IgD-negative memory B cell (primary cell): Measurements from ENCODE around the gene RAB4B. TPM values are rescaled to one million over a fixed set of nuclear protein-coding genes. Genes with fewer than 3 reads are reported as not detected.
"Not testable (repeated sequence)": the region's sequence is repeated elsewhere in the genome, so short reads cannot be mapped to it uniquely, and the experiment has no call there.

Experiments used
- H3K27ac Mint-ChIP-seq, 3 donors: one replicate each; pipeline ENCODE4 v1.8.0; 2020 to 2022; ENCODE audit warnings: mild to moderate bottlenecking in 3 of 3, mixed read lengths in 3 of 3, moderate library complexity in 1 of 3
- H3K27me3 Mint-ChIP-seq: one replicate; pipeline ENCODE4 v1.8.0; 2021; ENCODE audit warnings: mixed read lengths
- H3K36me3 Mint-ChIP-seq: one replicate; pipeline ENCODE4 v1.8.0; 2020; ENCODE audit warnings: mild to moderate bottlenecking, mixed read lengths
- H3K4me1 Mint-ChIP-seq, 3 donors: one replicate each; pipeline ENCODE4 v1.8.0; 2020 to 2022; ENCODE audit warnings: mixed read lengths in 3 of 3, mild to moderate bottlenecking in 1 of 3
- H3K4me3 Mint-ChIP-seq, 4 donors: one replicate each; pipeline ENCODE4 v1.8.0; 2020 to 2022; ENCODE audit warnings: mild to moderate bottlenecking in 4 of 4, mixed read lengths in 4 of 4, moderate library complexity in 3 of 4
- H3K9me3 Mint-ChIP-seq, 3 donors: one replicate each; pipeline ENCODE4 v1.8.0; 2020 to 2021; ENCODE audit warnings: mixed read lengths in 3 of 3, mild to moderate bottlenecking in 1 of 3
- polyA plus RNA-seq: library from polyadenylated mRNA; unstranded; fragments of 300-500 nt; fragmentation: Illumina TruSeq; gene quantifications from one replicate; pipeline ENCODE4 v1.2.3, GENCODE V29; 2021

The RAB4B gene
- polyA plus RNA-seq, 1 donor from 2014 or later: 141 TPM

DNA sequence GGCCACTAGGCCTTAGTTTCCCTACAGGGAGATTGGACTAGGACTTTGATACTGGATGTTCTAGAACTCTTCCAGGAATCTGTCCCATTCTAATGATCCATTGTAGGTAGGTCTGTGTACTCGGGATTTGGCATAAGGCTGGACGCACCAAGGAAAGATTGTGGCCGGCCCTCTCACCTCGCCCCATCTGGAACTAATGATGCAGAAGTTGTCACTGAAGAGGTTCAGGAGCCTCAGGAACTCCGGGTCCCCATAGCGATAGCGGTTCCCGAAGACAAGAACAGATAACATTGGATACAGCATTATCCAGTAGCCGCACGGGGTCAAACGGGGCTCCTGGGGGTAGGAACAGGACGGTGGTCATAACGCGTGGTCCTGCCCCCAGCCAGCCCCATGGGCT is 32.1 kb downstream of the RAB4B start:
- Mint-ChIP-seq H3K27ac (peak overlapping the region in 2 of 3 donors; percentile 88 to 95), H3K9me3 (no peaks in the 10 kb centered on the region)

DNA sequence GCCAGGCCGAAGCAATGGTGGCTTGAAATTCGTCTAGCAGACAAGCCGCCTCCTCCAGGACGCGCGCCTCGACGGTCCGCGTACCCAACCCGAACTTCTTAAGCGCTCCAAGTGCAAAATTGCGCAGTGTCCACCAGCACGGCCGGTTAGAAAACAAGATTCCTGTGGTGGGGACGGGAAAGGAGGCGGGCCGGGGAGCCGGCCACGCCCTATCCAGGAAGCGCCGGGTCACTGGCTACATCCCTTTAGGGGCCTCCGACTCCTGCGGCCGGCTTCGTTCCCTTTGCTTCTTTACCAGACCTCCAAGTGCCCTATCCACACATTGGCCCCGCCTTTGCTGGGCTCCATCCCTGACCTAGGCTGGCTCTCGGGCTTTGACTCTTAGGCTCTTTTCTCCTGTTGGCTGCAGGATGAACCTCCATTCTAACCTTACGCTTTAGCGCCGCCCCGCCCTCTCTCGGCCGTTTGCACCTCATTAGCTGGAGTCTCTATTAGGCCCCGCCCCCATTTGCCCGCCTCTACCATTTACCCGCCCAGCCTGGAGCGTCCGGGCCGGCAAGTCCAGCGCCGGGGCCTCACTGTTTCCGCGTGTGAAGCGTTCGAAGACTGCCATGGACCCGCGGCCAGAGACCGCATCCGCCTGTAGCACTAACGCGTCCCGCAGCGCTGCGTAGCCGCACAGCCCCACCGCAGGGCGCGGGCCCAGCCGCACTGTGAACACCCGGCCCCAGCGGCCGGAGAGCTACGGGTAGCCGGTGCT is 32.8 kb downstream of the RAB4B start:
- H3K36me3 Mint-ChIP-seq, H3K9me3 Mint-ChIP-seq, H3K27me3 Mint-ChIP-seq: not testable (repeated sequence)
- peak overlapping the region; percentile 88 to 99 (median 97) for H3K4me3 Mint-ChIP-seq
- H3K27ac Mint-ChIP-seq: peak overlapping the region; percentile 53 to 95 (median 82)
- peaks cover 26 to 36% (median 32%) of the 10 kb centered on the region in 3 donors for H3K4me1 Mint-ChIP-seq

More for the DNA sequence above, 32.1 kb downstream of the RAB4B start:
- H3K4me1 Mint-ChIP-seq: peaks cover 26 to 38% (median 37%) of the 10 kb centered on the region in 3 donors
- H3K36me3 Mint-ChIP-seq: peaks cover 3% of the 10 kb centered on the region
- H3K27me3 Mint-ChIP-seq: peaks cover 2% of the 10 kb centered on the region
- peak overlapping the region; percentile 41 to 97 (median 72) for H3K4me3 Mint-ChIP-seq

DNA sequence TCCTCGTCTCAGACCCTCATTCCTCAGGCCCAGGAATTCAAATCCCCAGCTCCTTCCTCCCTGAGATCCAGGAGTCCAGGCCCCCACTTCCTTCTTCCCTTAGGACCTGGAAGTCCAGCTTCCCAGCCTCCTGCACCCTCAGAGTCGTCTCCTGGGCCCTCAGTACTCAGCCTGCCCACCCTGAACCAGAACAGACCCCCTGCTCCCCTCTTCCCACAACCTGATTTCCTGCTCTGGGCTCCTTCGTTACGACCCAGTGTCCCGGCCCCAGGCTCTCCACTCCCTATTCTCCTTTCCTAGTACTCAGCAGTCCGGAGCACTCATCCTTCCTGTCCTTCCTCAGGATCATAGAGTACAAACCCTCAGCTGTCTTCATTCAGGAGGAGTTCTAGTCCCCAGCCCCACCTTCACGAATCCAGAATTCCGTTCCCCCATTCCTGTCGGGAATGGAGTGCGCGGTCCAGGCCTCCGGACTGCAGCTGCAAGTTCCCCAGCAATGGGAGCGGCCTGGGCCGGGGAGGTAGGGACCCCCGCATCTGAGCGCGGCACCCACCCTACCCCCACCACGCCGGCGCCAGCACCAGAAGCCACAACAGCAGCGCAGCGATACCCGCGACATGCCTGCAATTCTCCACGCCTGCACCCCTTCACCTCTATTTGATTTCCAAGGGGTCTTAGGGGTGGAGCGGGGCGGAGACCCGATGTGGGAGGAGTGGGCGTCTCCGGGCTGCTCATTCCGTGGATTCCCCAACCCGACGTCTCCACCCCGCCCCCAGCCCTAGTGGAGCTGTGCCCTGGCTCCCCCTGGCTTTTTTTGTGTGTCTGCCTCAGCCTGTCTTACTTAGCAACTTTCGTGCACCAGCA is 33.7 kb downstream of the RAB4B start:
- H3K36me3 Mint-ChIP-seq: peaks cover 3% of the 10 kb centered on the region
- peak overlapping the region; percentile 88 to 99 (median 97) for H3K4me3 Mint-ChIP-seq
- H3K9me3 Mint-ChIP-seq: no peaks in the 10 kb centered on the region
- peaks cover 24 to 32% (median 27%) of the 10 kb centered on the region in 3 donors for H3K4me1 Mint-ChIP-seq
- H3K27me3 Mint-ChIP-seq: peaks cover 2% of the 10 kb centered on the region
- peak overlapping the region; percentile 86 to 95 (median 86) for H3K27ac Mint-ChIP-seq

DNA sequence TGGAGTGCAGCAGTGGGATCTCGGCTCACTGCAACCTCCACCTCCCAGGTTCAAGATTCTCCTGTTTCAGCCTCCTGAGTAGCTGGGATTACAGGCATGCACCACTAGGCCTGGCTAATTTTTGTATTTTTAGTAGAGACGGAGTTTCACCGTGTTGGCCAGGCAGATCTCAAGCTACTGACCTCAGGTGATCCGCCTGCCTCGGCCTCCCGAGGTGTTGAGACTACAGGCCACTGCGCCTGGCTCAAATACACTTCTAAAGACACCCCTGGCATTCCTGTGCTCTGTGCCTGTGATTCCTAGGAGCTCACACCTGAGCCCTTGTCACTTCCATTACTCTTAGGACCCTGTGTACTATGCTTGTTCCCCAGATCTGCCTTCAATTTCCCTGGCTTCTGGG is 34.5 kb downstream of the RAB4B start:
- H3K27me3 Mint-ChIP-seq, H3K9me3 Mint-ChIP-seq, H3K36me3 Mint-ChIP-seq: not testable (repeated sequence)
- Mint-ChIP-seq H3K27ac (peak overlapping the region in 2 of 3 donors; percentile 86 to 95), H3K4me1 (peaks cover 18 to 26% (median 20%) of the 10 kb centered on the region in 3 donors), H3K4me3 (peak overlapping the region; percentile 88 to 99 (median 97))

DNA sequence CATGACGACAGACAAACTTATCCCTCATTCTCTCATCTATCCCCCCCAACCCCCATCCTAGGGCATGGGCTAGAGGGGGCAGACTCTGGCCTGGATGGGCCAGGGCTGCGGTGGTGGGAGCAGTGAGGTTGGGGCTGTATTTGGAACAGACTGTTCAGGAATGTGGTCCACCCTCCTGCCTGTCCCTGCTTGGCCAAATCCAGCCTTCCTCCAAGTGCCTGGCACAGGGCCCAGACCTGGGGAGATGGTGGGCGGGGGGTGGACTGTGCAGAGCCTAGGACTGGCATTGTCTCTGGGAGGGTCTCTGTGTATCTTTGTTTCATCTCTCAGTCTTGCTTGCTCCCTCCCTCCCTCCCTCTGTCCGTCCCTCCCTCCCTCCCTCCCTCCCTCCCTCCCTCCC is 35.1 kb downstream of the RAB4B start:
- H3K4me1 Mint-ChIP-seq: peaks cover 16 to 25% (median 19%) of the 10 kb centered on the region in 3 donors

DNA sequence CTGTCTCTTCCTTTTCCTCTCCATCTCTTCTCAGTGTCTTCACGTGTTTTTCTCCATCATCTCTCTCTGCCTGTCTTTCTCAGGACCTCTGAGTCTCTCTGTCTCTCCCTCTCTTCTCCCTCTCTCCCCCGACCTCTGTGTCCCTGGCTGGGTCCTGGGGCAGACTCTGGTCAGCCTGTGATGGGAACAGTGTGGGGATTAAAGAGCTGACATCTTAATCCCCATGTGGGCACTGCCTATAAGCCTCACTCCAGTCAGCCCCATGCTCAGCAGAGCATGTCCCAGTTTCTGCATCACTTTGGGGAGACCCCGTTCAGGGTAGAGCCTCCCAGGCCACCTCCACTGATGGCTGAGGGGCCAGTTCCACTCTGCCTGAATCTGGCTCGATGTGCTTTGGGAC is 37.2 kb downstream of the RAB4B start:
- Mint-ChIP-seq H3K4me3 (no peak overlapping the region), H3K9me3 (no peaks in the 10 kb centered on the region), H3K27me3 (peaks cover 2% of the 10 kb centered on the region), H3K36me3 (peaks cover 3% of the 10 kb centered on the region), H3K4me1 (peaks cover 31 to 39% (median 33%) of the 10 kb centered on the region in 3 donors), H3K27ac (peak overlapping the region in 1 of 3 donors; percentile 10)

More for the DNA sequence above, 35.1 kb downstream of the RAB4B start:
- Mint-ChIP-seq H3K4me3 (peak overlapping the region in 2 of 4 donors; percentile 97), H3K27me3 (peaks cover 2% of the 10 kb centered on the region), H3K36me3 (peaks cover 3% of the 10 kb centered on the region), H3K27ac (peak overlapping the region in 2 of 3 donors; percentile 35 to 95), H3K9me3 (no peaks in the 10 kb centered on the region)

DNA sequence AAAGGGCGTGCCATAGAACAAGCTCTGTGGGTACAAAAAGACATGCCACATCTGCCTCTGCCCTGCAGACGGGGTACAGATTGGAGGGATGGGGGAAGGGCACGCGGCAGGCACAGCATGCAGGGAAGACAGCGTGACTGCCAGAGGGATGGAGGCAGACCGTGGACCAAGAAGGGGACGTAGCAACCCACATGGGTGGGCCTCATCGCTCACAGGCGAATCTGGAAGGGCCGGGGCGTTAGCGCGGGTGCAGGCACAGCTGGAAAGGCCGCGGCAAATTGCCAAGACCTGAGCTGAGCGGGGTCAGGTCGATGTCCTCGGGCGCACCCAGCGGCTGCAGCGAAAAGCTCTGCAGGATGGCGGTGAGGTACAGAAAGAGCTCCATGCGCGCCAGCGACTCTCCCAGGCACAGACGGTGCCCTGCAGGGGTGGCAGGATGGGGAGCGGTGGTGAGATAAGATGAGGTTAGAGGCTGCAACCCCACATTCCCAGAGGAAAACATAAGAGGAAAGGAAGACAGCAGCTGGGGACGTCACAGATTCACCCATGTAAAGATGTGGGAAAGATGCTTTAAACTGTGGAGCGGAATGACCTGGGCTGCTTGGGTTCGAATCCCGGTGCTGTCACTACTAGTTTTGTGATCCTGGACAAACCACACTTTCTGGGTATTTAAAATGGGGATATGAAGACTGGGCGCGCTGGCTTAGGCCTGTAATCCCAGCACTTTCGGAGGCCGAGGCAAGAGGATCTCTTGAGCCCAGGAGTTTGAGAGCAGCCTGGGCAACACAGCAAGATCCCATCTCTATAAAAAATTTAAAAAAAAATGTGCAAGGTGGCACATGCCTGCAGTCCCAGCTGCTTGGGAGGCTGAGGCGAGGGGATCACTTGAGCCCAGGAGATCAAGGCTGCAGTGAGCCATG is 40.7 kb downstream of the RAB4B start:
- Mint-ChIP-seq H3K4me1 (peaks cover 17 to 29% (median 28%) of the 10 kb centered on the region in 3 donors), H3K27ac (peak overlapping the region; percentile 70 to 78 (median 78)), H3K4me3 (peak overlapping the region; percentile 79 to 94 (median 87))
- H3K27me3 Mint-ChIP-seq, H3K9me3 Mint-ChIP-seq, H3K36me3 Mint-ChIP-seq: not testable (repeated sequence)

DNA sequence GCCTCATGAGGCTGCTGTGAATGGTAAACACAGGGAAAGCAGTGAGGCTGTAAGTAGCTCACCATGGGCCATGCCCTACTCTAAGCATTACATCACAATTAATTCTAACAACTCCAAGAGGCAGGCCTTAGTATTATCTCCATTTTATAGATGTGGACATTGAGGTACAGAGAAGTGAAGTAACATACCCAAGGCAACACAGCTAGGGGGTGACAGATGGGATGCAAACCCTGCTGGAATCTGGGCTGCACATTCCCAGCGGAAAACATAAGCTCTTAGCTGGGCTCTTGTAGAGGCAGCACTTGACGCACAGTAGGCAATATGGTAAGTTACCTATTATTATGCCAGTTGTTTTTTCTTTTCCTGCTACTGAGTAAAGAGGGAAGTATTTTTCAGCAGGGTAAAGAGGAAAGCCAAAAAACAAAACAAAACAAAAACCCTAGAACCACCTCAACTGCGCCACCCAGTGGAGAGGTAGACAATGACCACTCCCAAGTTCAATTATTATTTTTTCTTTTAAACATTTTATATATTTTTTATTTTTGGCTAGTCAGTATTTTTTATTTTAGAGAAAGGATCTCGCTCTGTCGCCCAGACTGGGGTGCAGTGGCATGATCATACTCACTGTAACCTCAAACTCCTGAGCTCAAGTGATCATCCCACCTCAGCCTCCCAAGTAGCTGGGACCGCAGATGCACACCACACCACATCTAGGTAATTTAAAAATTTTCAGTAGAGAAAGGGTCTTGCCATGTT is 41.6 kb downstream of the RAB4B start:
- peak overlapping the region; percentile 1 to 73 (median 42) for H3K4me3 Mint-ChIP-seq
- not testable (repeated sequence) for H3K27me3 Mint-ChIP-seq, H3K9me3 Mint-ChIP-seq, H3K36me3 Mint-ChIP-seq
- peak overlapping the region; percentile 59 to 78 (median 70) for H3K27ac Mint-ChIP-seq
- peaks cover 17 to 29% (median 26%) of the 10 kb centered on the region in 3 donors for H3K4me1 Mint-ChIP-seq

DNA sequence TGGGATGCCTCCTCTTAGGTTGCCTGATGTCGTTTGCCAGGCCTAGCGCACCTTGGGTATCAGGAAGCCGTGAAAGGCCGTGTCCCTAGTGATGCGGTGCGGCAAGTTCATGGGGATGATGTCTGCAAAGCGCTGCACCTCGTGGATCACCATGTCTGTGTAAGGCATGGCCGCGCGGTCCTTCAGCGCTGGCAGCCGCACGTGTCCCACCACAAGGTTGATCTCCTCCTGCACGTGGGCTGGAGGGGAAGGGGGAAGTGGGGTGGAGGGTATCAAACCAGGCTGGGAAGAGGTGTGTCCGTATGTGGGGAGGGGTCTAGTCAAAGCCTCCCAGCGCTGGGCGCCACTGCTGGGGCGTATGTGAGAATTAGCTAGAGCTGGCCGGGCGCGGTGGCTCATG is 44.1 kb downstream of the RAB4B start:
- Mint-ChIP-seq H3K36me3 (peaks cover 7% of the 10 kb centered on the region), H3K4me3 (peak overlapping the region in 1 of 4 donors; percentile 12), H3K9me3 (peaks cover 0 to 2% (median 0%) of the 10 kb centered on the region in 3 donors), H3K27ac (no peak overlapping the region), H3K27me3 (no peaks in the 10 kb centered on the region), H3K4me1 (peaks cover 17 to 27% (median 23%) of the 10 kb centered on the region in 3 donors)

DNA sequence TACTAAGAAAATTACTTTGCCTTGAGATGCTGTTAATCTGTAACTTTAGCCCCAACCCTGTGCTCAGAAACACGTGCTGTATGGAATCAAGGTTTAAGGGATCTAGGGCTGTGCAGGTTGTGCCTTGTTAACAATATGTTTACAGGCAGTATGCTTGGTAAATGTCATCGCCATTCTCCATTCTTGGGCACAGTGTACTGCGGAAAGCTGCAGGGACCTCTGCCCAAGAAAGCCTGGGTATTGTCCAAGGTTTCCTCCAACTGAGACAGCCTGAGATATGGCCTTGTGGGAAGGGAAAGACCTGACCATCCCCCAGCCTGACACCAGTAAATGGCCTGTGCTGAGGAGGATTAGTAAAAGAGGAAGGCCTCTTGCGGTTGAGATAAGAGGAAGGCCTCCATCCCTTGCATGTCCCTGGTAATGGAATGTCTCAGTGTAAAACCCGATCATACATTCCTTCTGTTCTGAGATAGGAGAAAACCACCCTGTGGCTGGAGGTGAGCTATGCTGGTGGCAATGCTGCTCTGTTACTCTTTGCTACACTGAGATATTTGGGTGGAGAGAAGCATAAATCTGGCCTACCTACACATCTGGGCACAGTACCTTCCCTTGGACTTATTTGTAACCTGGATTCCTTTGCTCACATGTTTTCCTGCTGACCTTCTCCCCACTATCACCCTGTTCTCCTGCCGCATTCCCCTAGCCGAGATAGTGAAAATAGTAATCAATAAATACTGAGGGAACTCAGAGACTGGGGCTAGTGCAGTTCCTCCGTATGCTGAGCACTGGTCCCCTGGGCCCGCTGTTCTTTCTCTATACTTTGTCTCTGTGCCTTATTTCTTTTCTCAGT is 44.9 kb downstream of the RAB4B start:
- H3K36me3 Mint-ChIP-seq, H3K27me3 Mint-ChIP-seq, H3K9me3 Mint-ChIP-seq, H3K27ac Mint-ChIP-seq, H3K4me3 Mint-ChIP-seq: not testable (repeated sequence)
- peaks cover 17 to 25% (median 23%) of the 10 kb centered on the region in 3 donors for H3K4me1 Mint-ChIP-seq

DNA sequence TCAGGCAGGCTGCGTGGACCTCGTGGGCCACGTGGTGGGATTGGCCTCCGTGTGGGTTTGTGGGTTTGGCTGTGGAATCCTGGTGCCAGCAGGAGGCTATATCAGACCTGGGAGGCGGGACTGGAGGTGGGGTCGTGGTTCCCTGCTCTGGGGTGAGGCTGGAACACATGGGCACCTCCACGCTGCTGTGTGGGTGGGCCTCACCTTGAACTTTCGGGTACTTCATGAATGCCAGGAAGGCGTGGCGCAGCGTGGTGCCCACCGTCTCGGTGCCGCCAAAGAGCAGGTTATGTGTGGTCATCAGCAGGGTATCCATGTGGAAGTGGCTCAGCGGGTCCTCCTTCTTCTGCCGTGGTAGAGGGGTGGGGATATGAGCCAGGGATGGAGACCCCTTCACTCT is 46.9 kb downstream of the RAB4B start:
- not testable (repeated sequence) for H3K9me3 Mint-ChIP-seq, H3K27me3 Mint-ChIP-seq, H3K4me3 Mint-ChIP-seq
- peak overlapping the region in 2 of 3 donors; percentile 16 to 37 for H3K27ac Mint-ChIP-seq
- H3K4me1 Mint-ChIP-seq: peaks cover under 1 to 11% (median 8%) of the 10 kb centered on the region in 3 donors
- H3K36me3 Mint-ChIP-seq: peaks cover 19% of the 10 kb centered on the region

DNA sequence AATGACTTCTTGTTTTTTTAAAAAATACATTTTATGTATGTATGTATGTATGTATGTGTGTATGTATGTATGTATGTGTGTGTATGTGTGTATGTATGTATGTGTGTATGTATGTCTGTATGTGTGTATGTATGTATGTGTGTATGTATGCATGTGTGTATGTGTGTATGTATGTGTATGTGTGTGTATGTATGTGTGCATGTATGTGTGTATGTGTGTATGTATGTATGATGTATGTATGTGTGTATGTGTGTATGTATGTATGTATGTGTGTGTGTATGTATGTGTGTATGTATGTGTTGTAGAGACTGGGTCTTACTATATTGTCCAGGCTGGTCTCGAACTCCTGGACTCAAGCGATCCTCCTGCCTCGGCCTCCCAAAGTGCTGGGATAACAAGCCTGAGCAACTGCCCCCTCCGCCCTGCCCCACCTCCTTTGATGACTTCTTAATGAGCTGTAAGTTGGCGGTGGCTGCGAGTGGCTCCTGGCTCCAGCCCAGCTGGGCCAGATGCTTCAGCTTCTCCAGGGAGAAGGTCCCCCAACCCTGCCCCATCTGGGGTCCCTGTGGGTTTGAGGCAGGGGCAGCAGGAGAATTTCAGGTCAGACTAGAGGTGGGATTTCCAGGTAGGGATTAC is 47.5 kb downstream of the RAB4B start:
- Mint-ChIP-seq H3K36me3 (peaks cover 23% of the 10 kb centered on the region), H3K27ac (peak overlapping the region in 1 of 3 donors; percentile 37), H3K4me1 (peaks cover 0 to 11% (median 8%) of the 10 kb centered on the region in 3 donors)
- H3K9me3 Mint-ChIP-seq, H3K4me3 Mint-ChIP-seq, H3K27me3 Mint-ChIP-seq: not testable (repeated sequence)

DNA sequence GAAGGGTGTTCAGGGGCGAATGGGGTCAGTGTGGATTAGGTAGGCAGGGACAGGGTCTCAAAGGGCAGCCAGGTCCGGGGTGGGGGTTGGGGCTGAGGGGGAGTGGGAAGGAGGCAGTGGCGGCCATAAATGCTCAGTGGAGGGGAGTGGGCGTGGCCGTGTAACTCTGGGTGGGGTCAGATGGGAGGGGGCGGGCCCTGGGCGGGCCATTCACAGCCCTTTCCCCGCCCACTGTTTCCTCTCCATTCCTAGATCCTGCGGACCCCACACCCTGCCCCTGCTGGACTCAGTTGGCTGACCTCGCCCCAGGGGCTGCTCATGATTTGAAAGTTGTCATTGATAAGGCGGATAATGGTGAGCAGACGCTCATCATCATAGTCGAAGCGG is 48.3 kb downstream of the RAB4B start:
- H3K4me3 Mint-ChIP-seq: not testable (repeated sequence)

More for the DNA sequence above, 48.3 kb downstream of the RAB4B start:
- Mint-ChIP-seq H3K36me3 (peaks cover 25% of the 10 kb centered on the region), H3K27ac (peak overlapping the region in 1 of 3 donors; percentile 41), H3K4me1 (peaks cover 0 to 11% (median 8%) of the 10 kb centered on the region in 3 donors)
- H3K27me3 Mint-ChIP-seq, H3K9me3 Mint-ChIP-seq: not testable (repeated sequence)
